IMR-90 (cell line): ENCODE measurements around the gene PNCK.

Experiments
- BHLHE40 ChIP-seq: fragments of 150-350 bp; IDR thresholded peaks from 2 replicates; pipeline ENCODE4 v1.6.1; 2016; ENCODE audit warnings: mild to moderate bottlenecking, low read depth, low read length
- CEBPB ChIP-seq: IDR thresholded peaks from 2 replicates; pipeline ENCODE4 v1.6.1; 2012; ENCODE audit warnings: low read depth, low read length, improper control_type of control experiment
- CHD1 ChIP-seq: IDR thresholded peaks from 2 replicates; pipeline ENCODE4 v1.6.1; 2012; ENCODE audit warnings: low read depth, low read length, improper control_type of control experiment
- CTCF ChIP-seq: conservative IDR thresholded peaks from 2 replicates; pipeline ENCODE4 v1.5.1; 2012; ENCODE audit warnings: mild to moderate bottlenecking, low read depth, low read length, improper control_type of control experiment
- ELK1 ChIP-seq: fragments of 150-350 bp; IDR thresholded peaks from 2 replicates; pipeline ENCODE4 v1.6.1; 2016; ENCODE audit warnings: low read depth, mild to moderate bottlenecking, low read length, moderate library complexity, borderline replicate concordance
- MAFK ChIP-seq: IDR thresholded peaks from 2 replicates; pipeline ENCODE4 v1.6.1; 2012; ENCODE audit warnings: low read depth, low read length, improper control_type of control experiment
- MAZ ChIP-seq: IDR thresholded peaks from 2 replicates; pipeline ENCODE4 v1.6.1; 2012; ENCODE audit warnings: low read depth, mild to moderate bottlenecking, low read length, improper control_type of control experiment, moderate library complexity, borderline replicate concordance
- MXI1 ChIP-seq: IDR thresholded peaks from 2 replicates; pipeline ENCODE4 v1.6.1; 2012; ENCODE audit warnings: low read depth, mild to moderate bottlenecking, low read length, moderate library complexity, borderline replicate concordance
- POLR2A ChIP-seq: IDR thresholded peaks from 2 replicates; pipeline ENCODE4 v1.6.1; 2012; ENCODE audit warnings: mild to moderate bottlenecking, low read depth, low read length
- RAD21 ChIP-seq: IDR thresholded peaks from 2 replicates; pipeline ENCODE4 v1.6.1; 2012; ENCODE audit warnings: low read length, improper control_type of control experiment
- RCOR1 ChIP-seq: IDR thresholded peaks from 2 replicates; pipeline ENCODE4 v1.6.1; 2012; ENCODE audit warnings: mild to moderate bottlenecking, low read length, improper control_type of control experiment; ENCODE audit not compliant: insufficient replicate concordance
- RFX5 ChIP-seq: IDR thresholded peaks from 2 replicates; pipeline ENCODE4 v1.8.0; 2012; ENCODE audit warnings: low read depth, mild to moderate bottlenecking, low read length, moderate library complexity
- SMC3 ChIP-seq: fragments of 150-350 bp; IDR thresholded peaks from 2 replicates; pipeline ENCODE4 v1.6.1; 2016; ENCODE audit warnings: low read depth, mild to moderate bottlenecking, antibody characterized with exemption, low read length, moderate library complexity
- USF2 ChIP-seq: fragments of 150-350 bp; IDR thresholded peaks from 2 replicates; pipeline ENCODE4 v1.6.1; 2017; ENCODE audit warnings: mild to moderate bottlenecking, antibody characterized with exemption, low read length, low read depth

GRCh38 chrX:153688506-153688905 lies 14.9 kb upstream of the PNCK start:
- TF ChIP-seq CTCF (no peak), RCOR1 (no peak), POLR2A (no peak), RFX5 (no peak), CEBPB (no peak), USF2 (no peak), BHLHE40 (no peak), MAZ (no peak), RAD21 (no peak), SMC3 (no peak), MXI1 (no peak), ELK1 (no peak), CHD1 (no peak), MAFK (no peak)
